ENCODE measurements around the gene KLHL5. TPM values are rescaled to one million over a fixed set of nuclear protein-coding genes. Genes with fewer than 3 reads are reported as not detected.

Gene KLHL5
- total and polyA plus RNA-seq, 12 donors: 11.3 to 63.8 (median 32.8) TPM

GRCh38 chr4:39085891-39086290 lies 23.9 kb downstream of the KLHL5 start:
- Histone ChIP-seq H3K4me3 (no peak overlapping the region), H3K36me3 (replicated peaks in 1 of 2) (peaks cover 0 to 11% of the 10 kb centered on the region in 2 donors), H3K4me1 (replicated peaks in 1 of 2) (peaks cover 0 to 7% of the 10 kb centered on the region in 2 donors), H3K9me3 (replicated peaks in 1 of 3) (no peaks in the 10 kb centered on the region), H3K27ac (no peak overlapping the region), H3K27me3 (no peaks in the 10 kb centered on the region)
- WGBS, 4 donors: 96 to 98% (median 97%) methylated on average over 5 of the region's 5 CpGs
- no peak for TF ChIP-seq CTCF (IDR thresholded peaks at IDR 0.05)
- no peak for TF ChIP-seq POLR2A (IDR thresholded peaks at IDR 0.05)
- no peak for DNase-seq
- intact Hi-C loops (cut with DNase I): no loop called here

- TF ChIP-seq POLR2A (IDR thresholded peaks at IDR 0.05): no peak
- no peak for TF ChIP-seq CTCF (IDR thresholded peaks at IDR 0.05)
- 80 to 100% (median 85%) methylated on average over 1 of the region's 1 CpG for whole genome bisulfite sequencing, 4 donors
Measured at GRCh38 chr4:39096847-39097246, 34.8 kb downstream of the KLHL5 start.

GRCh38 chr4:39097290-39097689 lies 35.3 kb downstream of the KLHL5 start:
- Histone ChIP-seq H3K27ac (no peak overlapping the region), H3K4me3 (no peak overlapping the region), H3K27me3 (no peaks in the 10 kb centered on the region), H3K9me3 (replicated peaks in 1 of 3) (no peaks in the 10 kb centered on the region), H3K36me3 (replicated peaks in 1 of 2) (no peaks in the 10 kb centered on the region), H3K4me1 (replicated peaks in 1 of 2) (no peaks in the 10 kb centered on the region)
- no peak for DNase-seq
- 80 to 89% (median 87%) methylated on average over 5 of the region's 5 CpGs for WGBS, 4 donors
- intact Hi-C loops (cut with DNase I): no loop called here
- TF ChIP-seq CTCF (IDR thresholded peaks at IDR 0.05): no peak
- no peak for TF ChIP-seq POLR2A (IDR thresholded peaks at IDR 0.05)

More at GRCh38 chr4:39096847-39097246, 34.8 kb downstream of the KLHL5 start:
- H3K9me3 ChIP-seq (replicated peaks in 1 of 3): no peaks in the 10 kb centered on the region
- H3K4me1 ChIP-seq (replicated peaks in 1 of 2): no peaks in the 10 kb centered on the region
- intact Hi-C loops (cut with DNase I): no loop called here
- DNase-seq: no peak
- H3K27ac ChIP-seq: no peak overlapping the region
- no peaks in the 10 kb centered on the region for H3K36me3 ChIP-seq (replicated peaks in 1 of 2)
- H3K27me3 ChIP-seq: no peaks in the 10 kb centered on the region
- no peak overlapping the region for H3K4me3 ChIP-seq

- intact Hi-C loops (cut with DNase I): no loop called here
- TF ChIP-seq CTCF (IDR thresholded peaks at IDR 0.05) (no peak), POLR2A (IDR thresholded peaks at IDR 0.05) (no peak)
- Histone ChIP-seq H3K4me1 (replicated peaks in 1 of 2) (no peaks in the 10 kb centered on the region), H3K4me3 (no peak overlapping the region), H3K9me3 (replicated peaks in 1 of 3) (no peaks in the 10 kb centered on the region), H3K27me3 (no peaks in the 10 kb centered on the region), H3K36me3 (replicated peaks in 1 of 2) (no peaks in the 10 kb centered on the region), H3K27ac (no peak overlapping the region)
- no peak for DNase-seq
- 79 to 96% (median 83%) methylated on average over 7 of the region's 7 CpGs for WGBS, 4 donors
Measured at GRCh38 chr4:39102297-39102696, 40.3 kb downstream of the KLHL5 start.
